Stimulated activated CD8-positive, alpha-beta memory T cell treated with anti-CD3 and anti-CD28 coated beads, Interleukin-4, amount 100 ng/mL, for 24 hours (primary cell): ENCODE measurements around the gene ZNF24.

Experiments
- DNase-seq: peaks from one replicate; pipeline ENCODE4 v3.0.0-alpha.2; 2020; ENCODE audit warnings: low read depth

ZNF24 gene

DNA sequence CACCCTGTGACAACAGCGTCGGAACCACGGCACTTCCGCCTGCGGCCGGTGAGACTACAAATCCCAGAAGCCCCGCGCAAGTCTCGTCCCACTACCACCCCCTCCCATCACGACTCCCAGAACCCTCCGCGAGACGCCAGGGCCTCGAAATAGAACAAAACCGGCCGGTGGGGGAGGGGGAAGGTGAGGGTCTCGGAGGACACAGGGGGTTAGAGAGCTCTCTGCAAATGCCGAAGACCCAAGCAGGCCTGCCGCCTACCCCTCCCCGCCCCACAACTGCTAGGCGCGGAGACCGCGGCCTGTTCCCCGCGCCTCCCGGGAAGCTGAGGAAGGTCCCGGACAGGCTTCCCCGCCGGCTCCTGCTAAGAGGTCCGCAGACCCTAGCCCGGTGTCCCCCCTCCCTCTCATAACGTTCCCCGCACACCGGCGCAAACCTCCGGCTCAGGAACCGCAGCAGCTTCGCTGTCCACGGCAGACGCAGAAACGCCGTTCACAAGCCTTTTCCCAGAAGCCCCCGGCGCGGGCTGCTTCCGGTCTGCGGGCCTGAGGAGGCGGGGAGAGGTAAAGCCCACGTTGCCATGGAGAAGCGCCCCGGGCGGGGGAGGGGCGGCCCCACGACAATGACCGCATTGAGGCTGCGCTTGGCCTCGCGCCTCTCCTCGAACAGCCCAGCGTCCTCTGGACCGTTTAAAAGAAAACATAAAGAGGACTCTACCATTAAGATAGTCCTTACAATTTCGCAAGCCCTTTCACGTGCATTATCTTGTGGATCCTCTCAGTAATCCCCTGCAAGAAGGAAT lies at the start of gene ZNF24:
Gene ZNF24, minus strand, starts transcription at position 485 of the 800 bp plus-strand sequence. CDS start 3,770 bp downstream, outside the sequence.
- peak; percentile 93 for DNase-seq

DNA sequence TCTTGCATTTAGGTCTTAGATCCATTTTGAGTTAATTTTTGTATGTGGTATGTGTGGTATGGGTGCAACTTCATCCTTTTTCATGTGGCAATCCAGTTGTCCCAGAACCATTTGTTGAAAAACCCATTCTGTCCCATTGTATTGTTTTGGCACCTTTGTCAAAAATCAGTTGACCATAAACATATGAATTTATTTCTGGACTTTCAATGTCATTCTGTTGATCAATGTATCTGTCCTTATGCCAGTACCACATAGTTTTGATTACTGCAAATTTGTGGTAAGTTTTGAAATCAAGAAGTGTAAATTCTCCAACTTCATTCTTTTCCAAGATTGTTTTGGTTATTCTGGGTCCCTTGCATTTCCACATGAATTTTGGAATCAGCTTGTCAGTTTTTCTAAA lies 49.5 kb upstream of the ZNF24 start:
- no peak for DNase-seq

DNA sequence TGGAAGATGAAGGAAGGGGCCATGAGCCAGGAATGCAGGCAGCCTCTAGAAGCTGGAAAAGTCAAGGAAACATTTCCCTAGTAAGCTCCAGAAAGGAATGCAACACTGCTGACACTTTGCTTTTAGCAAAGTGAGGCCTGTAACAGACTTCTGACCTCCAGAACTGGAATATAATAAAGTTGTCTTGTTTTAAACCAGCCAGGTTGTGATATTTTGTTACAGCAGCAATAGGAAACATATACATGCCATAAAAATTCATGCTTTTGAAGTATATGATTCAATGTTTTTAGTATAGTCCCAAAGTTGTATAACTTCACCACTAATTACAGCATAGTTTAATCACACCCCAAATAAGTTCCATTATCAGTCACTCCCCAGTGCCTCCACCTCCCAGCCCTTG lies 48.2 kb upstream of the ZNF24 start:
- no peak for DNase-seq

DNA sequence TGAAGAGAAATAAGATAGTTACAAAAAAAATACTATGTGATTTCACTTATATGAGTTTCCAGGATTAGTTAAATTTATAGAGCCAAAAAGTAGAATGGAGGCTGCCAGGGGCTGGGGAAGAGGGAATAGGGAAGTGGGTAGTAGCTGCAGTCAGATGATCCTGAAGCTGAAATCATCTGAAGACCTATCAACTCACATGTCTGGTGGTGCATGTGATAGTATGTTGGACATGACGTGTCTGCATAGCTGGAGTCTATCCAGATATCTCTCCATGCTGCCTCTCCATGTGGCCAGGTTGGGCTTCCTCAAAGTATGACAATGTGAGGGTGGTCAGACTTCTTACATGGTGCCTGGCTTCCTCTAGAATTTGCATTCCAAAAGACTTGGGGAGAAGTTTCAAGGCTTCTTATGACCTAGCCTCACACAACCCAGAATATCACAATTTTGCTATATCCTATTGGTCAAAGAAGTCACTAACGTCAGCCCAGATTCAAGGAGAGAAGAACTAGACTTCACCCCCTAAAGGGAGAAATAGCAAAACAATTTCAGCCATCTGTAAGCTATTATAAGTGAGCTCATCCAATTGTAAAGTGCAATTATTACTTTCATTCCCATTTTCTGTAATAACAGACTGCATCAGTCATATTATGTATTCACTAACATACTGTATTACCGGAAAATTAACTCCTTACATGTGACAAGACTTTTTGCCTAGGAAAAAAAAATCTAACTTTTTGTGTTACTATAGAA lies 46.9 kb upstream of the ZNF24 start:
- DNase-seq, result no peak

DNA sequence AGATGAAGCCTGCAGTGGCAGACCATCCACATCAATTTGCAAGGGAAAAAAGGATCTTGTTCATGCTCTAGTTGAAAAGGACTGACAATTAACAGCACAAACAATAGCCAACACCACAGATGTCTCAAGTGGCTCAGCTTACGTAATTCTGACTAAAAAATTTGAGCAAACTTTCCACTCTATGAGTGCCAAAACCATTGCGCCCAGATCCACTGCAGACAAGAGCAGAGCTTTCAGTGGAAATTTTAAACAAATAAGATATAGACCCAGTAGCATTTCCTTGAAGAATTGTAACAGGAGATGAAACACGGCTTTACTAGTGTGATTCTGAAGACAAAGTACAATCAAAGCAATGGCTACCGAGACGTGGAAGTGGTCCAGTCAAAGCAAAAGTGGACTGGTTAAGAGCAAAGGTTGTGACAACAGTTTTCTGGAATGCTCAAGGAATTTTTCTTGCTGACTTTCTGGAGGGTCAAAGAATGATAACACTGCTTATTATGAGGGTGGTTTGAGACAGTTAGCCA lies 44.9 kb upstream of the ZNF24 start:
- no peak for DNase-seq

DNA sequence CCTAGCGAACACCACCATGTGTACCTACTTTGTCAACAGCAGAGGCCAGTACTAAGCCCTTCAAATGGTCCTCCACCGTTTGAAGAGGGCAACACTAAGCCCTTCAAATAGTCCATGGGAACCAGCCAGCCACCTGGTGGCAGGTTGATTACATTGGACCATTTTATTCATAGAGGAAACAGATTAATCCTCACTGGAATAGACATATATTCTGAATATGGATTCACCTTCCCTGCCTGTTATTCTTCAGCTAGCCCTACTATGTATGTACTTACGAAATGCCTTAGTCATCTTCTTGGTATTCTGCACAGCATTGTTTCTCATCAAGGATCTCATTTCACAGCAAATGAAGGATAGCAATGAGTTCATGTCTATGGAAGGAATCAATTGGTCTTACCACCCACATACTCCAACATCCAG lies 42.9 kb upstream of the ZNF24 start:
- DNase-seq, result no peak

DNA sequence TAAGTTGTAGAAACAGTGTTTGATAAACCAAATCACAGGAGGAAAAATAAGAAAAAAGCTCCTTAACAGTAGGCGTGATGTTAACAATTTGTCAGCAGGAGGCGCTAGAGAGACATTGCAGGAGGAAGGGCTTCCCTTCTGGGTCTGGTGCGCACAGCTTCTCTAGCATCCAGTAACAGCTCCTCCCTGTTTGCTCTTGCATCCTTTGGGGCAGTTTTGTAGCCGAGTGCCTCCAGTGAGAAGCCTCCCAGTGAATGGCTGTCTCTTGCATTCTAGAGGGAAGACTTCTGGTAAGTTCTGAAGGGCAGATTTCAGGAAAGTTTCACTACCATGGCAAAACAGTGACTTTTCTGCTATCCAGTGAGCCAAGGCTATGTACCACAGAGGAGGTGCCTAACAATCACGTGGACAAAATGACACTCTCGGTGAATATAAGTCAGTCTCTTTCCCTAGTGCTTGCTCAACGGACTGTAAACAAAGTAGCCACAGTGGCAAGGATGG lies 42.4 kb upstream of the ZNF24 start:
- peak; percentile 14 for DNase-seq

DNA sequence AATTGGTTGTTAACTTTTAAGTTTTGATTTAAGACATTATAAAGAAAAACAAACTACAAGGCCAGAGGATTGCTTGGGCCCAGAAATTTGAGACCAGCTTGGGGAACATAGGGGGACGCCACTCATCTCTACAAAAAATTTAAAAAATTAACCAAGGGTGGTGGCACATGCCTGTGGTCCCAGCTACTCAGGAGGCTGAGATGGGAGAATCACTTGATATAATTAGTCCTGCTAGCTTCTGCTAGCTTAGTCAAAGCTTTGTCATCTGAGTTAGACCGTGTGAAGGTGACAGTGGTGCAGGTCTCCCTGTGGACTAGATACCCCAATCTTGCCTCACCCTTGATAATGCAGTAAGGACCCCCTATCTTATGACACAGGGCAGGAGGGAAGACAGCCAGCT lies 38.9 kb upstream of the ZNF24 start:
- DNase-seq, result no peak

DNA sequence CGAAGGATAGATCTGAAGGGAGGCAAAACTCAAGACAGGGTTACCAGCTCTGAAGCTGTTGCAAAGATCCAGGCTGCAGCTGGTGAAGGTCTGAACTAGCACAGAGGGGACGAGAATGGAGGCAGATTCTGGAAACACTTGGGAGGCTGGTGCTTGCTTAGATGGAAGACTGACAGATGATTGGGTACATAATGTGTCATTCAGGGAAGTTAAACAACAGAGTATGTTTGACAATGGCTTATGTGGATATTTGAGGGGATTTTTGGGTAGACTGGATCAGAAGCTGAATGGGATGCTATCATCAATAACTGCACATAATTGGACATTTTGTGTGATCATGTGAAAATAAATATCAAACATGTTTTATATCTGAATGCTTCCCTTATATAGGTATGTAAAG lies 35.2 kb upstream of the ZNF24 start:
- DNase-seq, result no peak

DNA sequence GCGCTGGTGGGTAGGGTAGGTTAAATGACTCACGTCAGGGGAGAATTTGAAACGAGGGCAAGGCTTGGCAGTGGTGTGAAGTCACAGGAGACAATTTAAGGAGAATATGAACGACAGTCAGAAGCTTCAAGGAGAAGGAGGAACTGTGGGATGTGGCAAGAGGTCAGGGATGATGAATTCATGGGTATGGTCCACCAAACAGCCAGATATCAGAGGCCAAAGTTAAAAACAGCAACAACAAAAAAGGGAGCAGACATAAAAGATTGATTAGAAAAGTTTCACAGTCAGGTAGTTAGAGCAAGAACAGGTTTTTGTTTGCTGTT lies 34.3 kb upstream of the ZNF24 start:
- no peak for DNase-seq

DNA sequence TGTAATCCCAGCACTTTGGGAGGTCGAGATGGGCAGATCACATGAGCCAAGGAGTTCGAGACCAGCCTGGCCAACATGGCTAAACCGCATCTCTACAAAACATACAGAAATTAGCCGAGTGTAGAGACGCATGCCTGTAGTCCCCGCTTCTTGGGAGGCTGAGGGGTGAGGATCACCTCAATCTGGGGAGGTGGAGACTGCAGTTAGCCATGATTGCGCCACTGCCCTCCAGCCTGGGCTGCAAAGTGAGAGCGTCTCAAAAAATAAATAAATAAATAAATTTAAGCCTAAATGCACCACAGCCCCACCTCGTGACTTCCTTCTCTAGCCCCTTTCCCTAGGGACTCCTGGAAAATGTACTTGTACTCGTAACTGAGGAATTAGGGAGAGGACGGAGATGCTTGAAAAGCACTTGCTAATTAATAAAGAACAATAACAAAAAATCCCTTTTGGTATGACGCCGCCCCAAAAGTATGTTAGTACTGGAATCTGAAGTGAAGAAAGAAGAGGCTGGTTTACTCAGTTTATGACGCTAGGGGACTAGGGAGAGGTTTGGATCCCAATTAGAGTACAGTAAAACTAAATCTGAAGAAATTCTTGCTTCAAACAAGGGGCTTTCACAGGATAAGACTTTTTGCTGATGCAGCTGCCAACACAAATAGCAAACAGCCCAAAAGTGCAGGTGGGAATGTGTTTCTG lies 33.8 kb upstream of the ZNF24 start:
- no peak for DNase-seq

DNA sequence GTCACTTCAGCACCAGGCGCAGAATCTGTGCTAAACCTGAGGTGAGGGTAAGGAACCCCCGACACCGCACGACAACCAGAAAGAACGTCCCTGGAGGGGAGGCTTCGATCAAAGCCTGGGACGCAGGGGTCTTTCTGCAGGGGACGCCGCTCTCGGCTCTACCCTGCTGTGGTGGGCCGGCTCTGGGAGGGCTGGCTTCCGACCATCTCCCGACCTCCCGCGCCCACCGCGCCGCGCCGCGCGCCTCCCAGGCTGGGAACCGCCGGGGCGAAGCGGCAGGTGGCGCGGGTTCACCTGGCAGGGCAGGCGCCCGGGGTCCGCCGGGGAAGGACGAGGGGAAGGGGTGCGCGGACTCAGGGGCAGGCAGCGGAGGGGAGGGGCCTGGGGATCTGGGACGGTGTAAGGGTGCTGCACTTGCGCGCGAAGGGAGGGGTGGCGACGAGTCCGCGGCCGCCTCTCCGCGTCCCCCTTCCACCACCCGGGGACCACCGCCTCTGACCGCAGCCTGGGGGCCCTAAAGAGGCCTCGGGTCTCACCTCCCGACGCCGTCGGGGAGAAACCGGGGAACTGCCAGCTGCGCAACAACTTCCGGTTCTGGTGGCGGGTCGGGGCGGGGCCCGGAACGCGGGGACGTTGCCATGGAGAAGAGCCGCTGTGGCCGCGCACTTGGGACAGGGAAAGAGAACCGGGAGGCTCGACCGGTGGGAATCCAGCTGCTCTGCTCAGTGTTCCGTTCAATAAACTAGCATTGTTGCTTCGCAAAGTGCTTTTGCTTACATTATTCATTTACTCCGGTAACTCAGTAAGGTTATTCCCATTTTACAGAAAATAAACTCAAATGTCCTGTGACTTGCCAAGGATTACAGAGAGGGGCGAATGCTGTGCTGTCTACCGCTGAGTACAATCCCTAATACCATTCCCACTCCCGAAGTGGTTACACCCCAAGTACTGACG lies 32.8 kb upstream of the ZNF24 start, which contains the start of gene ZNF396:
Gene ZNF396, minus strand, starts transcription at position 596 of the 954 bp plus-strand sequence. CDS start 3,045 bp downstream, outside the sequence.
- peak; percentile 66 for DNase-seq

DNA sequence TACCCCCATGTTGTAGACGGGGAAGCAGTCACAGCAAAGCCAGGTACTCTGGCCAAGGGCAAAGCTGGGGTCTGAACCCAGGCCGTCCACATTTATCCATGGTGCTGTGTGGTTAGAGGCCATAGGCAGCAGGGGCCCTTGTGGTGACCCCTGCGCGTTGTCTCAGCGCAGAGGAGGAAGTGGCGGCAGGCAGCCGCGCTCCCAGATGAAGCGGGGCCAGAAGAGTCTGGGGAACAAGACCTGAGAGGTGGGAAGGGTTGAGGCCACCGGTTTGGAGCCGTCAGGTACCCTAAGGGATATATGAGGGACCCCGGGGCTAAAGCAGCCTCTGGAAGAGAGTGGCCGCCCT lies 32.1 kb upstream of the ZNF24 start:
- no peak for DNase-seq

DNA sequence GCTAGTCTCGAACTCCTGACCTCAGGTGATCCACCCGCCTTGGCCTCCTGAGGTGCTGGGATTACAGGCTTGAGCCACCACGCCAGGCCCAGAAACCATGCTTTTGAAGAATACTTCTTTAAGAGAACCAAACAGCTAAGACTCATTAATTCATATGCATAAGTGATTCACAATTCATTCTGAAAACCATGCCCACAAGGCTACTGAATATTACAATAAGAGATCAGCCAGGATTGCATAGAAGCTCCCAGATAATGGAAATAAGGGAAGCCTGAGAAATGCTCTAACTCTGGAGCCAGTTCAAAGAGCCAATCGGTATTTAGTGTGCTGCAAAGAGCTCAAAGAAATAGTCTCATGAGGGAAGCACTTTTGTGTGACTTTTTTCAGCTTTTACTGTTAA lies 30.5 kb upstream of the ZNF24 start:
- no peak for DNase-seq

DNA sequence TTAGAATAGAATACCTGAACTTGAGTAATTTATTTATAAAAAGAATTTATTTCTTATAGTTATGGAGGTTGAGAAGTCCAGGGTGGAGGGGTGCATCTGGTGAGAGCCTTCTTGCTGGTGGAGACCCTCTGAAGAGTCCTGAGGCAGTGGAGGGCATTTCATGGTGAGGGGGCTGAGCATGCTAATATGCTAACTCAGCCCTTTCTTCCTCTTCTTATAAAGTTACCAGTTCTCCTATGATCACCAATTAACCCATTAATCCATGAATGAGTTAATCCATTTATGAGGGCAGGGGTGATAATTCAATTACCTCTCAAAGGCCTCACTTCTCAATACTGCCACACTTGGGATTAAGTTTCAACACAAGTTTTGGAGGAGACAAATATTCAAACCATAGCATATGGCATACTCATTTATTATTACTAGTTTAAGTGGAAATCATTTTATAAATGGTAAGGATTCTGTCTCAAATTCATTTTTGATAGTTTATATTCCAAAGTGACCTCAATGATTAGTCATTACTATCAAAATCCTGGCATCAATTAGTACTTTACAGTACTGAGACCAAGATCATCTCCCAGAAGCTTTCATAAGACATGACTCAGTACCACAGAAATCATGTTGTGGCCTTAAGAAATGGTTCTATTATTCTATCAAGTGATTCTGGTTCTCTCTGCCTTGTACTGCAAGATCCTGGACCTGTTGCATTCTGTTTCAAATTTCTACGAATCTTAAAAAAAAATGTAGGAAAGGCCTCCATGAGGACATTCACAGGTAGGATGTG lies 27.4 kb upstream of the ZNF24 start:
- DNase-seq, result no peak

DNA sequence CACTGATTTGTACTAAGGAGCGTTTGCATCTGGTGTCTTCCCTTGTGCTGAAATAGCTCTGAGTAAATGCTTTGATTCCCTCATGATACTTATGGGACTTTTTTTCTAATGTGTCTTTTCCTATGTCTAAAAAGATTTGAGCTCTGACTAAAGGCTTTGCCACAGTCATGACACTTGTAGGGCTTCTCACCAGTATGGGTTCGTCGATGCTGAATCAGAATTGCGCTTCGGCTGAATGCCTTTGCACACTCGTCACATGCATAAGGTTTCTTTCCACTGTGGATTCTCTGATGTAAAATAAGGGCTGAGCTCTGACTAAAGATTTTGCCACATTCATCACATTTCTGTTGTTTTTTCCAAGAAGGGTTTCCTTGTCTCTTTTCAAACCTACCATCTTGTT lies 24.9 kb upstream of the ZNF24 start:
- DNase-seq, result no peak

DNA sequence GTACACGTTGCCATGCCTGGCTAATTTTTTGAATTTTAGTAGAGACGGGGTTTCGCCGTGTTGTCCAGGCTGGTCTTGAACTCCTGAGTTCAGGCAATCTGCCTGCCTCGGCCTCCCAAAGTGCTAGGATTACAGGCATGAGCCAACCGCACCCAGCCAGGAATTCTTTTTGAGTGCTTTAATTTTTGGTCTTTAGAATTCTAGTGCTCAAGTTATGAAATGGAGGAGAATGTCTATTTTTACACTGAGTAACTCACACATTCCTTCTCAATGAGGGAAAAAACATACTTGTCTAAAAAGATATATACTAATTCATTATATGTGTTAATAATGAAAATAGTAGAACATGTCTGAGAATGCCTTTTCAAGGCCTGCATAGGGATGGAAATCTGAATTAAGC lies 24.4 kb upstream of the ZNF24 start:
- no peak for DNase-seq

DNA sequence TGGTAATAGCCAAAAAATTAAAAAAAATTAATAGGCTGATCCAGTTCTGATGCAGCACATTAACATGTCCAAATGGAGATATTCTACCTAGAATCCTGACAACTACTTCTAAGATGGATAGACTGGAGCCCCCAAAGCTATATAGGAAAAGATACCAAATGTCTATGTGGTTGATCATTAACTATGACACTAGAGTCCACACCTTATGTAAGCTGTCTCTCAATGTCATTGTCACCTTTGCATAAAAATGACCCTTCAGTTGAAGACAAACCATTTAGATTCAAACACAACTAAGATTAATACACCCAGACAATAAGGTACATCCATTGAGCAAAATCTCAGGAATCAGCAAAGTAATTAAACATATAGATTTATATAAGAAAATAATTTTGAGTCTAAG lies 18.3 kb upstream of the ZNF24 start:
- DNase-seq, result no peak

DNA sequence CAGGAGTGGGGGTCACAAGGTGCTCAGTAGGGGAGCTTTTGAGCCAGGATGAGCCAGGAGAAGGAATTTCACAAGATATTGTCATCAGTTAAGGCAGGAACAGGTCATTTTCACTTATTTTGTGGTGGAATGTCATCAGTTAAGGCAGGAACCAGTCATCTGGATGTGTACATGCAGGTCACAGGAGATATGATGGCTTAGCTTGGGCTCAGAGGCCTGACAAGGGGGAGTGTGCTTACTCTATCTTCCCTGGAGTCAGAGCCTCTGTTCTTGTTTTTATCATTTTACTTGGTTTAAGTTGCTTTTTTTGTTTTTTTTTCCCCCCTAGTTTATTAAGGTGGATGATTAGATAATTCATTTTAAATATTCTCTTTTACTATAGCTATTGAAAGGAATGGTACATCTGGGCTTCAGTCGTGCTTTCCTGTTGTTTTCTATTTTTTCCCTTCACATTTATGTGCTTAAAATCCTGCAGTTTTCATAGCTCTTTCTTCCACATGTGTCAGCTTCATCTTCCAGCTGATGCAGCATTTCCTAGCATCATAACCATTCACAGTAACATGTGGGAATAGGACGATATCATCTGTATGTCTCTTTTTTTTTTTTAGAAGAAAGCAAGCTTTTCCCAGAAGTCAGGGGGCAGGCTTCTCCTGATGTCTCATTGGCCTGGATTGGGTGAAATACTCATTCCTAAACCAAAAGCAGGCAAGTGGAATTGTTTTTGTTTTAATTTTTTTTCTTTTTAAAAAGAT lies 17.5 kb upstream of the ZNF24 start:
- no peak for DNase-seq

DNA sequence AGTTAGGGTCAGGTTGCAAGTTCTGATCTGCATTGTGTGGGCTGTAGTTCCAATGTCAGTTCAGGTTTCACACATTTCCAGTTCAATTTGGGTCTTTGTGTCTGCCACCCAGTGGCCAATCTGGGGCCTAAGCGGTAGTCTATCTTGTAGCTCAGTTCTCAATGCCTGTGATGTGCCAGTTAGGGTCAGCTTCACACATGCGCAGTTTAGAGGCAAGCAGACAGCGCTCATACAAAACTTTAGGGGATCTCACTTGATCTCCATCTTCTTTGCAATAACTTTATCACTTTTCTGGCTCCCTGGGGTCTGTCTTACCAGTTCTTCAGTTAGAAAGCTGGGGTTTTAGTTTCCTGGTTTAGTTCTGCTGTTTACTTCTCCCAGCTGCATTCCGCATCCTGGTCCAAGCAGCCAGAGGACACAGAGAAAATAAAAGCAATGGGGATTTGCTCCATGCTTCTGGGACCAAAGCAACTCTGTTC lies 11.0 kb upstream of the ZNF24 start:
- peak; percentile 37 for DNase-seq
